ENCODE results near the gene CALML4. TPM values are rescaled to one million over a fixed set of nuclear protein-coding genes. Genes with fewer than 3 reads are reported as not detected.
A peak's percentile ranks its signal among the peaks of the same experiment; 100 is the strongest.
"Not testable (repeated sequence)": the region's sequence is repeated elsewhere in the genome, so short reads cannot be mapped to it uniquely, and the experiment has no call there.

CALML4 gene
- total RNA-seq, 2 donors from 2014 or later, result 4.5 to 18.8 TPM

- 82% methylated on average over 7 of the region's 7 CpGs for WGBS
Measured at GRCh38 chr15:68204361-68204760, 771 bp downstream of the CALML4 start.

GRCh38 chr15:68203956-68204355 is 1.2 kb downstream of the CALML4 start:
- H3K27me3 ChIP-seq (replicated peaks; ENCODE audit: insufficient read depth), result no peaks in the 10 kb centered on the region
- 92% methylated on average over 5 of the region's 5 CpGs for WGBS
- no peak overlapping the region for H3K4me3 ChIP-seq
- TF ChIP-seq POLR2A (IDR thresholded peaks at IDR 0.05) (no peak), CTCF (IDR thresholded peaks at IDR 0.05) (no peak), POLR2AphosphoS5 (IDR thresholded peaks at IDR 0.05) (no peak)
- H3K36me3 ChIP-seq, result no peaks in the 10 kb centered on the region
- H3K4me1 ChIP-seq (replicated peaks), result peaks cover 13% of the 10 kb centered on the region
- H3K9me3 ChIP-seq, result no peaks in the 10 kb centered on the region
- no peak for DNase-seq (ENCODE audit: low spot score)
- no peak overlapping the region for H3K27ac ChIP-seq
- intact Hi-C loops (cut with DNase I), result no loop called here

More at GRCh38 chr15:68204361-68204760, 771 bp downstream of the CALML4 start:
- H3K27ac ChIP-seq, result peak overlapping the region in 1 of 2 donors; percentile 53
- no peak overlapping the region for H3K4me3 ChIP-seq
- peaks cover 13% of the 10 kb centered on the region for H3K4me1 ChIP-seq (replicated peaks)
- no peak for DNase-seq (ENCODE audit: low spot score)
- intact Hi-C loops (cut with DNase I), result no loop called here
- H3K27me3 ChIP-seq (replicated peaks; ENCODE audit: insufficient read depth), result no peaks in the 10 kb centered on the region
- TF ChIP-seq POLR2AphosphoS5 (IDR thresholded peaks at IDR 0.05), result no peak
- TF ChIP-seq CTCF (IDR thresholded peaks at IDR 0.05), result no peak
- no peak for TF ChIP-seq POLR2A (IDR thresholded peaks at IDR 0.05)
- no peaks in the 10 kb centered on the region for H3K9me3 ChIP-seq
- no peaks in the 10 kb centered on the region for H3K36me3 ChIP-seq

GRCh38 chr15:68203486-68203885 is 1.6 kb downstream of the CALML4 start:
- no peak overlapping the region for H3K27ac ChIP-seq
- H3K36me3 ChIP-seq, result no peaks in the 10 kb centered on the region
- H3K4me1 ChIP-seq (replicated peaks), result peaks cover 13% of the 10 kb centered on the region
- 96% methylated on average over 5 of the region's 5 CpGs for WGBS
- no peak for TF ChIP-seq POLR2AphosphoS5 (IDR thresholded peaks at IDR 0.05)
- TF ChIP-seq CTCF (IDR thresholded peaks at IDR 0.05), result no peak
- TF ChIP-seq POLR2A (IDR thresholded peaks at IDR 0.05), result no peak
- intact Hi-C loops (cut with DNase I), result no loop called here
- H3K9me3 ChIP-seq, result no peaks in the 10 kb centered on the region
- H3K4me3 ChIP-seq, result no peak overlapping the region
- H3K27me3 ChIP-seq (replicated peaks; ENCODE audit: insufficient read depth), result no peaks in the 10 kb centered on the region
- no peak for DNase-seq (ENCODE audit: low spot score)

GRCh38 chr15:68202994-68203393 is 2.1 kb downstream of the CALML4 start:
- DNase-seq (ENCODE audit: low spot score); H3K9me3 ChIP-seq; H3K27me3 ChIP-seq (replicated peaks; ENCODE audit: insufficient read depth); intact Hi-C loops (cut with DNase I); H3K36me3 ChIP-seq; H3K4me3 ChIP-seq; H3K27ac ChIP-seq: not testable (repeated sequence)
- H3K4me1 ChIP-seq (replicated peaks), result peaks cover 13% of the 10 kb centered on the region
- 96% methylated on average over 7 of the region's 7 CpGs for WGBS

- WGBS, result 37% methylated on average over 3 of the region's 3 CpGs
- Histone ChIP-seq H3K4me3 (no peak overlapping the region), H3K9me3 (no peaks in the 10 kb centered on the region), H3K27me3 (replicated peaks; ENCODE audit: insufficient read depth) (no peaks in the 10 kb centered on the region), H3K36me3 (no peaks in the 10 kb centered on the region), H3K27ac (no peak overlapping the region), H3K4me1 (replicated peaks) (peaks cover 13% of the 10 kb centered on the region)
- TF ChIP-seq POLR2A (IDR thresholded peaks at IDR 0.05), result no peak
- TF ChIP-seq CTCF (IDR thresholded peaks at IDR 0.05), result no peak
- TF ChIP-seq POLR2AphosphoS5 (IDR thresholded peaks at IDR 0.05), result no peak
- DNase-seq (ENCODE audit: low spot score), result no peak
- intact Hi-C loops (cut with DNase I), result no loop called here
Measured at GRCh38 chr15:68201879-68202261, 3.3 kb downstream of the CALML4 start.

All from prostate gland (tissue), 2 donors.